COLO829 (cell line): ENCODE measurements around the gene CYTH1.
"Not testable (repeated sequence)": the region's sequence is repeated elsewhere in the genome, so short reads cannot be mapped to it uniquely, and the experiment has no call there.

ENCODE experiments used
- DNase-seq: peaks from one replicate; pipeline ENCODE4 v3.0.0; 2012; ENCODE audit warnings: low spot score

Gene CYTH1

DNA sequence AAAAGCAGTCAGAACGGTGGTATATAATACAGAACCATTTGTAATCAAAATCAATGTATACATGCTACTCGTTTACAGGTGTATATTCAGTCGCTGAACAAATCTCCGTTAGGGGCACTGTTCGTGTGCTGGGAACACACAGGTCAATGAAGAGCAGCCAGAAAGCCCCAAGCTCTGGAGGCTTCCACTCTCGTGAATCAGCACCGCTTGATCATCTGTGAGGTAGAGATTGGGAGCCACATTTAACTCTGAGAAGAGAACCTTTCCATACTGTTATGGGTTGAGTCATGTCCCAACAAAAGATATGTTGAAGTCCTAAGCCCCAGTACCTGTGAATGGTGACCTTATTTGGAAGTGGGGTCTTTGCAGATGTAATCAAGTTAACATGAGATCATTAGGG lies 5.4 kb upstream of the CYTH1 start:
- no peak for DNase-seq

DNA sequence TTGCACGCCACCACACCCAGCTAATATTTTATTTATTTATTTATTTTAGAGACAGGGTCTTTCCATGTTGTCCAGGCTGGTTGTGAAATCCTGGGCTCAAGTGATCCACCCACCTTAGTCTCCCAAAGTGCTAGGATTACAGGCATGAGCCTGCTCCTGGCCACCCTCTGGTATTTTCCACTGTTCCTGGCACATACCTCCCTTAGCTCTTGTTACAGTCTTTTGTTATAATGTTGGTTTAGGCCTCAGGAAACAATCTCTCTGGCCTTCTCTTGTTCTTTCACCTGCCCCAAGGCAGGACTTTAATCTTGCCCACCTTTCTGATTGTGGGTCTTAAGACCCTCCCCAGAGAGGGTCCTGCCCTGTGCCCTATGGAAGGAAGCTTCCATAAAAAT lies 3.6 kb upstream of the CYTH1 start:
- no peak for DNase-seq

DNA sequence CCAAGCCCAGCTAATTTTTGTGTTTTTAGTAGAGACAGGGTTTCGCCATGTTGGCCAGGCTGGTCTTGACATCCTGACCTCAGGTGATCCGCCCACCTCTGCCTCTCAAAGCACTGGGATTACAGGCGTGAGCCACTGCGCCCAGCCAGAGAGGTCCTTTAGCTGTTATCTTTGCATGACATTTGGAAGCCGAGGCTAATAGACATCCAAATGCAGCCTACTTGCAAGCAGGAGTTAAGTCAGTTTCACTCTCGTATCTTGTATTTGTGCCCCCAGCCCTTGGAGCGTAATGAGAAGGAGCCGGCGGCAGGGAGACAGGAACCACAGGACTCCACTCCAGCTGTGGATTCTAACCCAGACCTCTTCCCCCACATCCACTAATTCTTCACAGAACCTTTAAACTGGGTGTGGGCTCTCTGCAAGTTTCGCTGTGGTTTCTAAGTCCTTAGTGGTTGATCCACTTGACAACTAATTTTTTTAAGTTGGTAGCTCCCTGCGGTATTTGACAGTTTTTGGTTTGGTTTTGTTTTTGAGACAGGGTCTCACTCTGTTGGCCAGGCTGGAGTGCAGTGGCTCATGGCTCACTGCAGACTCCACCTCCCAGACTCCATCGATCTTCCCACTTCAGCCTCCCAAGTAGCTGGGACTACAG lies 3.1 kb upstream of the CYTH1 start:
- DNase-seq: no peak

GRCh38 chr17:78784352-78784751 lies 2.3 kb upstream of the CYTH1 start:
- no peak for DNase-seq

- DNase-seq: no peak
Measured at GRCh38 chr17:78783711-78784324, 1.7 kb upstream of the CYTH1 start.

- no peak for DNase-seq
Measured at GRCh38 chr17:78781104-78781892, 775 bp downstream of the CYTH1 start.

DNA sequence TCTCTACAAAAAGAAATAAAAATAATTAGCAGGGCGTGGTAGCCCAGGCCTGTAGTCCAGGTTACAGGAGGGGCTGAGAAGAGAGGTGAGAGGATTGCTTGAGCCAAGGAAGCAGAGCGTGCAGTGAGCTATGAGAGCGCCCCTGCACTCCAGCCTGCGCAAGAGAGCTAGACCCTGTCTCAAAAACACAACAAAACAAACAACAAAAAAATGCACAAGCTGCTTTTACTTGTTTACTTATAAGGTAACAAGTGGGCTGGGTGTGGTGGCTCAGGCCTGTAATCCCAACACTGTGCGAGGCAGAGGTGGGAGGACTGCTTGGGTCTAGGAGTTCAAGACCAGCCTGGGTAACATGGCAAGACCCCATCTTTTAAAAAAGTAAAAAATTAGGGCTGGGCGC lies 1.7 kb downstream of the CYTH1 start:
- no peak for DNase-seq

- no peak for DNase-seq
Measured at GRCh38 chr17:78779850-78780249, 2.2 kb downstream of the CYTH1 start.

- not testable (repeated sequence) for DNase-seq
Measured at GRCh38 chr17:78779286-78779651, 2.8 kb downstream of the CYTH1 start.

- DNase-seq: no peak
Measured at GRCh38 chr17:78777881-78778280, 4.2 kb downstream of the CYTH1 start.

- no peak for DNase-seq
Measured at GRCh38 chr17:78774956-78775571, 7.0 kb downstream of the CYTH1 start.

DNA sequence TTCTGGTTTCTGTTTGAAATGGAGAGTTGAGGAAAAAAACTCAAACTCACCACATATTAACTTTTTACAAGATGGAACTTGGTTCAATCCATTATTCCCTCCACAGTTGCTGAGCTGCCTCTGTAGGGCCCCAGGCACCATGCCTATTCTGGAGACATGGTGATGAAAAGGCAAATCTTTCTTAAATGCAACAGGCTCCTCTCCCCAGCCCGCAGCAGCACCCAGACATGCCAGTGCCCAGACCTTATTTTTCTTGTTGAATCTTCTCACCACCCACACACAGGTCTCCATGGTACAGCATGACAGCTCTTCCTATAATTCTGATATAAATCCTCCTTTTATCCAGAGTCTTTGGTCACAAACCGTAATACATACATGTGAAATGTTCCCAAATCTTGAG lies 7.6 kb downstream of the CYTH1 start:
- DNase-seq: no peak

DNA sequence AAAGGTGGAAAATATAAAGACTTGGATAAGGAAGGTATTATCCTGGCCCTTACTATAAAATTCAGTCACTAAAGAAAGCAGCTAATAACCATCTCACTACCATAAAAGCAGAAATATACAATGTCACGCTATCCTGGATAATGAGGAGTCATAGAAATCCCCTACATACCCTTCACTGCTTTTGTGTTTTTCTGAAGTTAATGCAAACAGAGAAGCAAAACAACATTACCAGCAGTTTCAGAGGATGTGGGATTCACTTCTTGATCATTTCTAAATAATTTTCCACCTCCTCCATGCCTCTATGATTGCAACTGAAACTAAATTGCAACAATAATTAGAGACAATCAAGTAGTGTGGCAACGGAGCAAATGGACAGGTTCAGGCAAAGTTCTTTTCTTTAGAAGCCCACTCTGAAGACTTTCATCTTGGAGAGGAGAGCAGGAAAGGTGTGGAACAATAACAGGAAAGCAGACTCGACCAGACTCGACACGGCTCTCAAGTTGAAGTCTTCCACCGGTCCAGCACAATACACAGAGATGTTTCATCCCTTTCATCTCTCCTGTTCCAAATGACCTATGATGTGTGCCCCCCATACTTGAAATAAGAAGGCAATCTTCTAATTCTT lies 10.2 kb downstream of the CYTH1 start:
- DNase-seq: no peak

DNA sequence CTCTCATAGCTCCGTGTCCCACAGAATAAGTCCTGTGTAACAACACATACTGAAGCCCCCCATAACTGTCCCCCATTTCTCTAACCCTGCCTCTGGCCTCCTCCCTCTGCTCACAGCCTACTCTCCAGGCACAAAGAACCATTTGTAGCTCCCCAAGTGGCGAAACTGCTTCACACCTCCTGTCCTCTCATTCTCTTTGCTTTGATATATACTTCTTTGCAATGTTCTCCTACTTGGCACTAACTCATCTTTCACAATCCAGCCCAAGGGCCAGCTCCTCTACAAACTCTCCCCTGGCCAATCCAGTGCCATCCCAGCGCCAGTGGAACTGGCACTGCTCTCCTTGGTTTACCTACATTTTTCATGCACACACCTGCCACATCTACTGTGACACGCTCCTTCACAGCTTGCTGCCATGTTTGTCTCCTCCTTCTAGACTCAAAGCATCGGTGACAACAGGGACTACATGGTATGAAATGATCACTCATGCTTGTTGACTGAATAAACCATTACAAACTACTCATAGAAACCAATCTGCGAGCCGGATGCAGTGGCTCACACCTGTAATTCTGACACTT lies 12.8 kb downstream of the CYTH1 start:
- no peak for DNase-seq

DNA sequence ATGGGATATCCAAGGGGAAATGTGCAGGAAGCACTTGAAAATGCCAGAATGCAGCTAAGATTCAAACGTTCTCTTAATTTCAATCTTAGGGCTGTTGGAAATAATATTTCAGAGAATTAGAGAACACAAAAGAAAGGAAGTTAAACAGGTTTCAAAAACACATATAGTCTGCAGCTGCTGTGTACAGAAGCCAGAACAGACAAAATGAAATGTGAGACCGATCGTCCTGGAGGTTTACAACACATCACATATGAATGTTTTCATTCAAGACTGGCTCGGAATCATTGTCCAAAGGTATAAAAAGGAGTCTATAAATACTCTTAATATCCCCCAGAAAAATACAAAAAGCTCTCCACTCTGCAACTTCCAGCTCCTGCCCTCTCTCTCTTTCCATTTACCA lies 14.3 kb downstream of the CYTH1 start:
- no peak for DNase-seq

DNA sequence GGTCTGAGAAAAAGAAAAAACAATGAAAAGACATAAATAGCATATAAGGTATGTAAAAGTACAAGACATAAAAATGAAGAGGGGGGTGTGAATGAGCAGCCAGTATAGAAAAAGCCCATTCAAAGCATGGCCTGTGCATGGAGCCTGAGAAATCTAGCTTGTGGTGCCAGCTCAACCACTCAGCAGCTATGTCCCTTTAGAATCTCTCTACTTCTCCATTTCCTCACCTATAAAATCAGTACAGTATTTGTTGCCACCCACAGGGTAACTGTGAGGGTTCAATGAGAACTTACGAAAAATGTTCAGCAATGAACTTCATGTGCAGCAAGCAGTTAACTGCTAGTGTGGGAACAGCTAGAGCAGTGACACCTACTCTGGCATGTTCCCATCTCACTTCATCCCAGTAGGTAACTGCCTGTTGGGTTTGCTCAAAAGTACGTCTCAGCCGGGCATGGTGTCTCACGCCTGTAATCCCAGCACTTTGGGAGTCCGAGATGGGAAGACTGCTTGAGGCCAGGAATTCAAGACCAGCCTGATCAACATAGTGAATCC lies 15.3 kb downstream of the CYTH1 start:
- no peak for DNase-seq

DNA sequence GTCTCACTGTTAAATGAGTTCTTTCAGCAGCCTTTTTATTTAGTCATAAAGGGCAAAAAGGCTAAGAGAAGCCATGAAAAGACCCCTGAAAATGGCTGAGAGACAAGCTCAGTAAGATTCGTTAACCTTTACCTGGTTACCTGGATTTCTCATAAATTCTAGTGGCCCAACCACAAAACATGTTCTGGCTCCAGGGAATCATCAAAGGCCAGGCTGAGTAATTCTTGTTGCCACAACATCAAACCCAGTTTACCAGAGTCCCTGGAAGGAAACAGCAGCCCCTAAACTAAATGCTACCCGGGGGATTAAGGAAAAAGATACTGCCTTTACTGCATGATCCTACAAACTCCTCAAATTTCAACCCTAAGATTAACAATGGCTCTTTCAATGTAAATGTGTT lies 15.8 kb downstream of the CYTH1 start:
- DNase-seq: no peak

DNA sequence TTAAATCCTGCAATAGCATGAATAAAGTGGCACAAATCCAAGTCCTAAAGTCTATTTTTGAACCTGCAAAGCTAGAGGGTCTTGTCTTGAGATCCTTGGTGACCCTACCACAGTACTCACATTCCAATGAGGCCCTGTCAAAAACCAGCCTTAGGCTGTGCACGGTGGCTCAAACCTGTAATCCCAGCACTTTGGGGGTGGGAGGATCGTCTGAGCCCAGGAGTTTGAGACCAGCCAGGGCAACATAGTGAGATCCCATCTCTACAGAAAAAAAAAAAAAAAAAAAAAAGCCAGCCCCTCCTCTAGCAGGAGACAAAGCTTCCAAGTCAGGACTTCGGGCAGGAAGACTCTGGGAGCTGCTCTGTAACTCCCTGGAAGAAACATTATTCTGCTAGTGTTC lies 16.3 kb downstream of the CYTH1 start:
- no peak for DNase-seq

- DNase-seq: no peak
Measured at GRCh38 chr17:78764871-78765270, 17.2 kb downstream of the CYTH1 start.

DNA sequence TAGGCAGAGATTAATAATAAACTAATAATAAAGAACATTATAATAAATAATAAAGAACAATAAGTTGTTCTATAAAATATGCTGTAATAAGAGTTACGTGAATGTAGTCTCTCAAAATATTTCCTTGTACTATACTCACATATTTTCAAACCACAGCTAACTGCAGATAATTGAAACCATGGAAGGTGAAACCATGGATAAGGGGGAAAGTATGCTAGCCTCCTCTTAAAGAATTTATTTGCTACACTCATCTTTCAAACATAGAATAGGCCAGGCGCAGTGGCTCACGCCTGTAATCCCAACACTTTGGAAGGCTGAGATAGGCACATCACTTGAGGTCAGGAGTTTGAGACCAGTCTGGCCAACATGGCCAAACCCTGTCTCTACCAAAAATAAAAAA lies 18.5 kb downstream of the CYTH1 start:
- no peak for DNase-seq

DNA sequence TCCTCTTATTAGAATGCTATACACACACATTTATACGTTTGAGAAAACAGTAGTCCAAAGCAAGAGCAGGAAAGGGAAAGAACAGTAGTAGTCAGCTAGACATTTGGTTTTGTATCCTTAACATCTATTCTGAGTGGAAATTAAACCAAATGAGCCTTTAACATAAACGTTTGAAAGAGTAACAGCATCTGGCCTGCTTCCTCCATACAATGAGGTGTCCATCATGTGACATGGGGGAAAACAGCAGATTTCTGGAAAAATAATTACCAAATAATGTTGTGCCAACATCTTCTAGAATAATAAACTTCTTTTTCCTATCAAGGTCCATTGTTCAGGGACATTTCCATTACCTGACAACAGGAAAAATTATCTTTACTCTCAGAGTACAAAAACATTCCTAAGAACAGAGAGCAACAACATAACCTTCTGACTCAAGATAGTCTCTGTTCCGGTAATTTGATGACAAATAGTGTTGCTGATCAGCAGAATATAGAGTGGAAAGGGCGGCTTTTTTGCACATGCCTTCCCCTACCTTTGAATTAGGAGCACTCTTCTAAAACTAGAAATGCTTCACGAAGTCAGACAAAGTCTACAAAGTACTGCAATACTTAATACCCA lies 20.2 kb downstream of the CYTH1 start:
- no peak for DNase-seq

DNA sequence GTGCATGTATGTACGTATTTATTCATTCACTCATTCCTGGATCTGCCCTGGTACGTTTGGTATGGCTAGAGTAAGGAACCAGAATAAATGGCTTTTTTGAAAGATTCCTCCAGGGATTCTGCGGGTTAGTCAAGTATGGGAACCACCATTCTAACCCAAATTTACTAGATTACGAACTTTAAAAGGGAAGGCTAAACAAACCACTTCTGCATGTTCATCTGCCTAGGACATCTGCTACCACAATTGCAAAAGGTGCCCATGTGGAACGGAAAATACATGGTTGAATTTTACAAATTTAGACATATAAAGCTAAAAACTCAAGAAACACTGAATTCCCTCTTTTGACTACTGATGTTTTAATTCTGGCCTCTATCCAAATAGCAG lies 22.1 kb downstream of the CYTH1 start:
- DNase-seq: no peak
